Stimulated activated CD8-positive, alpha-beta memory T cell treated with anti-CD3 and anti-CD28 coated beads, Interleukin-7, amount 100 ng/mL, for 24 hours (primary cell): ENCODE measurements around the gene VCAN.
"Not testable (repeated sequence)": the region's sequence is repeated elsewhere in the genome, so short reads cannot be mapped to it uniquely, and the experiment has no call there.

ENCODE experiments used
- DNase-seq: peaks from one replicate; pipeline ENCODE4 v3.0.0-alpha.2; 2020; ENCODE audit warnings: low read depth

VCAN gene

GRCh38 chr5:83471405-83472212 is at the start of gene VCAN:
Gene VCAN, plus strand, starts transcription at chr5:83471744. Its CDS starts 11,775 bp downstream, at chr5:83483519.
- no peak for DNase-seq

- no peak for DNase-seq
Measured at GRCh38 chr5:83422284-83422683, 49.3 kb upstream of the VCAN start.

GRCh38 chr5:83426855-83427254 is 44.7 kb upstream of the VCAN start:
- no peak for DNase-seq

GRCh38 chr5:83428126-83428525 is 43.4 kb upstream of the VCAN start:
- no peak for DNase-seq

- DNase-seq = no peak
Measured at GRCh38 chr5:83428890-83429289, 42.7 kb upstream of the VCAN start.

GRCh38 chr5:83430130-83431010 is 41.2 kb upstream of the VCAN start:
- DNase-seq = peak; percentile 15

GRCh38 chr5:83433891-83434290 is 37.7 kb upstream of the VCAN start:
- no peak for DNase-seq

GRCh38 chr5:83434946-83435345 is 36.6 kb upstream of the VCAN start:
- no peak for DNase-seq

GRCh38 chr5:83436276-83436675 is 35.3 kb upstream of the VCAN start:
- no peak for DNase-seq

- not testable (repeated sequence) for DNase-seq
Measured at GRCh38 chr5:83437697-83438096, 33.8 kb upstream of the VCAN start.

- no peak for DNase-seq
Measured at GRCh38 chr5:83440826-83441225, 30.7 kb upstream of the VCAN start.

- DNase-seq = no peak
Measured at GRCh38 chr5:83441747-83442146, 29.8 kb upstream of the VCAN start.

- DNase-seq = no peak
Measured at GRCh38 chr5:83443534-83443933, 28.0 kb upstream of the VCAN start.

- DNase-seq = no peak
Measured at GRCh38 chr5:83444445-83444844, 27.1 kb upstream of the VCAN start.

GRCh38 chr5:83446253-83446947 is 25.1 kb upstream of the VCAN start:
- DNase-seq = no peak

GRCh38 chr5:83447533-83447932 is 24.0 kb upstream of the VCAN start:
- no peak for DNase-seq

GRCh38 chr5:83450183-83450966 is 21.2 kb upstream of the VCAN start:
- DNase-seq = no peak

GRCh38 chr5:83450967-83451248 is 20.6 kb upstream of the VCAN start:
- no peak for DNase-seq

GRCh38 chr5:83451955-83452354 is 19.6 kb upstream of the VCAN start:
- DNase-seq = no peak

- DNase-seq = no peak
Measured at GRCh38 chr5:83453937-83454336, 17.6 kb upstream of the VCAN start.

- no peak for DNase-seq
Measured at GRCh38 chr5:83464261-83464660, 7.3 kb upstream of the VCAN start.
